Activated CD4-positive, alpha-beta T cell treated with anti-CD3 and anti-CD28 coated beads, Interleukin-2, amount 50 U/mL, for 4 hours (primary cell): ENCODE results near the gene TASP1.
"Not testable (repeated sequence)": the region's sequence is repeated elsewhere in the genome, so short reads cannot be mapped to it uniquely, and the experiment has no call there.

ENCODE experiments used
- DNase-seq, 2 experiments: peaks; one replicate each; pipeline ENCODE4 v3.0.0-alpha.2; 2020

The TASP1 gene

GRCh38 chr20:13487202-13487601 is 151.5 kb downstream of the TASP1 start:
- DNase-seq, result no peak

- no peak for DNase-seq
These were observed 152.0 kb downstream of the TASP1 start for GRCh38 chr20:13486694-13487093.

- DNase-seq, result no peak
These were observed 153.2 kb downstream of the TASP1 start for GRCh38 chr20:13485576-13485975.

- DNase-seq, result not testable (repeated sequence)
These were observed 153.7 kb downstream of the TASP1 start for GRCh38 chr20:13485019-13485418.

GRCh38 chr20:13483472-13483871 is 155.3 kb downstream of the TASP1 start:
- not testable (repeated sequence) for DNase-seq

DNA sequence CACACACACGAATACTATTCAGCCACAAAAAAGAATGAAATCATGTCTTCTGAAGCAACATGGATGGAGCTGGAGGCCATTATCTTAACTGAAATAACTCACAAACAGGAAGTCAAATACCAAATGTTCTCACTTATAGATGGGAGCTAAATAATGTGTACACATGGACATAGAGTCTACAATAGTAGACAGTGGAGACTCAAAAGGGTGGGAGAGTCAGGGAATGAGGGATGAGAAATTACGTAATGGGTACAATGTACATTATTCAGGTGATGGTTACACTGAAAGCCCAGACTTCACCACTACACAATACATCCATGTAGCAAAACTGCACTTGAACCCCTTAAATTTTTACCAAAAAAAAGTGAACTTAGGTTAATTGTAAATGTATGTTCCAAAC is 160.4 kb downstream of the TASP1 start:
- DNase-seq, result no peak

DNA sequence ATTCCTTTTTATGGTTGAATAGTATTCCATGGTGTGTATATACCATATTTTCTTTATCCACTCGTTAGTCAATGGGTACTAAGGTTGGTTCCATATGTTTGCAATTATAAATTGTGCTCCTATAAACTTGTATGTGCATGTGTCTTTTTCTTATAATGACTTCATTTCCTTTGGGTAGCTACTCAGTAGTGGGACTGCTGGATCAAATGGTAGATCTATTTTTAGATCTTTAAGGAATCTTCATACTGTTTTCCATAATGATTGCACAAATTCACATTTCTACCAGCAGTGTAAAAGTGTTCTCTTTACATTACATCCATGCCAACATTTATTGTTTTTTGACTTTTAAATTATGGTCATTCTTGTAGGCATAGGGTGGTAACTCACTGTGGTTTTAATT is 164.3 kb downstream of the TASP1 start:
- DNase-seq, result no peak

DNA sequence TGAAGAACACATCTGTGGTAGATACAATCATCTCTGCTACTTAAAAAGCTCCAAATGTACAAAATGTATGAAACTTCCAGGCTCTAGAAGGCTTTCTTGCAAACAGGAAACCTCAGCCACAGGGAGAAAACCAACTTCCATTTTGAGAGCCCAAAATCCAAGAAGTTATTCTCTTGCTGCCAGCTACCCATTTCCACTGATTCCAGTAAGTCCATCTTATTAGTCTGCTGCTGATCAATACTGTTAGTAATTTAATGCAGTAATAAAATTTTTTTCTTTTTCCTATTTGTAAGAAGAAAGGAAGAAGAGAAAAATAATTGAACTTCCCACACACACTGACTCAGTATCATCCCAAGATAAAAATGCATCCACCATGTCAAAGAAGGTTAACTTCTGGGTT is 169.5 kb downstream of the TASP1 start:
- no peak for DNase-seq

DNA sequence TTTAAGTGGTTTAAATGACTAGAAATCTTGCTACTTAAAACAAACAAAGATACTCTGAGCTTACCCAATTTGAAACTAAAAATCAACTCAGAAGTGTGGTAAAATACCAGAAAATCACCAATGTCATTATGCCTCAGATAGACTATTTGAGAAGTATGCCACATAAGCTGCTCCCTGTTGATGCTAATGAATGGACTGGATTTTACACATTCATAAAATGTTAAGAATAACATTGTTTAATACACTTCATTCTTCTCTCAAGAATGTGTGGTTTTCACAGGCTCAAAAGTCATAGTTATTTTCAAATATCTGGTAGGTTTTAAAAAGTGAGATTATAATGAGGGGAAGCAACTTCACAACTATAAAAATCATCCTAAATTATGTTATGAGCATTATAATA is 170.6 kb downstream of the TASP1 start:
- no peak for DNase-seq

- no peak for DNase-seq
These were observed 174.0 kb downstream of the TASP1 start for GRCh38 chr20:13464702-13465101.

GRCh38 chr20:13461849-13462458 is 176.8 kb downstream of the TASP1 start:
- no peak for DNase-seq

DNA sequence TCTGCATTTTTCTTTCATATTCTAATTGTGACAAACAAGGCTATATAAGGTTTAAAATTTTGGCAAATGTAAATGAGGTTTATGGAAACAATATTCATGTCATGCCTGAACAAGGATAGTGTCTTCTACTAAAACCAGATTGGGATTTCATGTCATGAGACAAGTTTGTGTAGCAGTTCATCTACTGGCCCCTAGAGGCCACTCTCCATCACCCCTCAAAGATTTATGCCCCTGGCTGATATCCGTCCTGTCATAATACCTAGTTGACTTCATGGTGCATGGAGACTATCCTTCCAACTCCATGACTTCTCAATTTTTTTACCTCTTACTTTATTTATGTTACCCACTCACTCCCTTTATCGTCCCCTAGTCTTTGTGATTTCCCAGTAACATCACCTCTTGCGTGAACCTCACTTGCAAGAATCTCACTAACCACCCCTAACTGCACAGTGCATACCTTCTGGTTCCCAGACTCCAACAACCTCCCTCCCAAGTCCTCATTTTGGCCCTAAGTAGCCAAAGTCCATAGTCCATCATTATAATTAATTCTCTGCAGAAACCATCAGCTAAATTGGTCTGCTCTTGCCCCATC is 179.8 kb downstream of the TASP1 start:
- DNase-seq, result no peak

DNA sequence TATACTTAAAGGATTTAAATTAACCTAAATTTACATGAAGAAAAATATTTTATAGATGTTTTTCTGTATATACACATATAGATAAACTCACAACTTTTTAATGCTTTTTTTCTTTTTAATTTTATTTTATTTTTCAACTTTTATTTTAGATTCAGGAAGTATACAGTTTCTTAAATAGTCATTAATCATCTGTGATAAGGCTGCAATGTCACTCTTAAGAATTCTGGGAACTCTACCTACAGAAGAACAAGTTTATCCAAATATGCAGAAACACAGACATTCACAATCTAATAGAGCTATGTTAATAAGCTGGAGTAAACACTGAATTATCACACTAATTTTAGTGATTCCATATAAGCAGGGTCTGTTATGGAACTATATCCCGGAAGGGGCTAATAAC is 181.2 kb downstream of the TASP1 start:
- DNase-seq, result no peak

DNA sequence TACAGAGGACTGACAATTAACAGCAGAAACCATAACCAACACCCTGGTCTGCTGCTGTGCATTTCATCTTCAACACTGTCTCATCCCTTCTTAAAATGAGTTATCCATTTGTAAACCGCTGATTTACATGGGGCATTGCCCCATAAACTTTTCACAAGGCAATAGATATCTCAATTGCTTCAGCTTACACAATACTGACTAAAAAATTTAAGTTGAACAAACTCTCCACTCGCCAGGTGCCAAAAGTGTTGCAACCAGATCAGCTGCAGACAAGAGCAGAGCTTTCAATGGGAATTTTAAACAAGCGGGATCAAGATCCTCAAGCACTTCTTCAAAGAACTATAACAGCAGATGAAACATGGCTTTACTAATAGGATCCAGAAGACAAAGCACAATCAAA is 183.0 kb downstream of the TASP1 start:
- no peak for DNase-seq

DNA sequence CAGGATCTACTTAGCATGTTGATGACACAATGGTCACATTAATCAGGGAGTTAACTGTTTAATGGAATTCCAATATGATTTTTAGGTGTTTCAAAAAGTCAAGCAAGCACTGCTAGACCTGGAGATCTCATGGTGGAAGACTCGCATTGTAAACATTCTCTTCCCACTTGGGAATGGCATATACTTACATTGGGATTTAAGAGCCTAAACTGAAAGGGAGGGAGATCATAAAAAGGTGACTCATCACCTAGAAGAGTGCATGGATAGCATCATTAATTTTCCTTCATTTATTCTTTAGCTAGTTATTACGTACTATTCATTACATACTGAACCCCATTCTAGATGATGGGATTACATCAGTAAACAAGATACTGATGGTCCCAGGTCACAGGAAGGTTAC is 185.4 kb downstream of the TASP1 start:
- no peak for DNase-seq

DNA sequence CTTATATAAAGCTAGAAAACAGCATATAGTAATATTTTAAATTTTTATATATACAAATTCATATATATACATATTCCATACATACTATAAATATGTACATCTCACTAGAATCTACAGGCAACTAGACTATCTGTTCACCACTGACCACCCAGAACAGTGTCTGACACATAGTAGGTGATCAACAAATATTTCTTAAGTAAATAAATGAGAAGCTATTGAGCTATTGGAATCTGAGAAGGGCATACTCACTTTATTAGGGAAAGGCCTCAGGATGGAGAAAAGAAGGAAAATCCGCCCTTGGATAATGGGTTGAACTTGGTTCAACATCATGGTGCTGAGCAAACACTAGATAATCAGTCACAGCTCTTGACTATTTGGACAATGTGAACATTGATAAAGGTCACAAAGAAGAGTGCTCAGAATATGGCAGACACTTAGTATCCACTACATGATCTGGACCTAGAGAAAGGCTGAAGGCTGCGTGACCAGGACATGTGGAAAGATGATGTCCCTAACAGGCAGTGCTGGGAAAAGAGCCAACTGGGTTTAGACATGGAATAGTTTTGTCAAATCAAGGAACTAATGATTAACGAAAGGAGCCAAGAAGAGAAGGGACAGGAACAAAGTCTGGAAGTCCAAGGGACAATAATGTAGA is 186.1 kb downstream of the TASP1 start:
- no peak for DNase-seq

DNA sequence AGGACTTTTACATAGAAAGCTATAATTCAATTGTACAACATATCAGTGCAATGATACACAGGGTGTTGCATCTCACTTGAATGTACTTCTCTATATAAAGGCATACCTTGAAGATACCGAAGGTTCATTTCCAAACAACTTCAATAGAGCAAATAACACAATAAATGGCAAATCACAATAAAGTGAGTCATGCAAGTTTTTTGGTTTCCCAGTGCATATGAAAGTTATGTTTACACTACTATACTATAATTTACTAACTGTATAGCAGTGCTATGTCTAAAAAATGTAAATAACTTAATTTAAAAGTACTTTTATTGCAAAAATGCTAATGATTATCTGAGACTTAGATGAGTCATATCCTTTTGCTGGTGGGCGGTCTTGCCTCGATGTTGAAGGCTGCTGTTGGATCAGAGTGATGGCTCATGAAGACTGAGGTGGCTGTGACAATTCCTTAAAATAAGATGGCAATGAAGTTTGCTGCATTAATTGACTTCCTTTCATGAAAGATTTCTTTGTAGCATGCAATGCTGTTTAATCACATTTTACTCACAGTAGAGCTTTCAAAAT is 188.8 kb downstream of the TASP1 start:
- DNase-seq, result no peak

DNA sequence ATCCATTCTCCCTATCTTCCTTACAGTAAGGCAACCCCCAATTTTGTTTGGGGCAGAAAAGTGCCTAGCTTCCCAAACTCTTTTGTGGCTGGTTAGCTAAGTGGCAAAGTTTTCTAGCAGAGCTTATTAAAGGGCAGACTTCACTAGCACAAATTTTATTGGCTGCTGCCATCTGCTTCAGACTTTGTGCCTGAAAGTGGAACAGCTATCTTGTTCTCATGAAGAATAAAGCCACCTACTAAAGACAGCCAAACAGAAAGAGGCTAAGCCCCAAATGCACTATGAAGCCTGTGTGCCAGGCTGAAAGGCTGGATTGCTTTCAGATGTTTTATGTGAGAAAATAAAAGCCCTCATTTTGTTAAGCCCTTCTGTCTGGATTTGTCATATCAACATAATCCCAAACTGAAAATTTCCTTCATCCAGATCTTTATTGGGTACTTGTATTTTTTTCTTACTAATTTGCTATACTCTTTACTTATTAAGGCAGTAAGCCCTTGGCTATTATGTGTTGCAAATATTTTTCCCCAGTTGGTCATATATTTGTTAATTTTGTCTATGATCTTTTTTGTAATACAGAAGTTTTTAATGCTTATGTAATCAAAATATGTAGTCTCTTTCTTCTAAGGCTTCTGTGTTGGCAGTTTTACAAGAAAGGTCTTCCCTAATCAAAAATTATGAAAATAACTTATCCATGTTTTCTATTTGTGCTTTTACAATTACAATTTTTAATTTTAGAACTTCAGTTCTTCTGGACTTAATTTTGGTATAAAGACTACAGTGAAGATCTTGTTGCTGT is 191.1 kb downstream of the TASP1 start:
- no peak for DNase-seq

GRCh38 chr20:13443690-13444089 is 195.0 kb downstream of the TASP1 start:
- DNase-seq, result no peak

- DNase-seq, result no peak
These were observed 195.7 kb downstream of the TASP1 start for GRCh38 chr20:13442986-13443385.

- DNase-seq, result no peak
These were observed 197.3 kb downstream of the TASP1 start for GRCh38 chr20:13441388-13441787.

GRCh38 chr20:13436530-13436929 is 202.2 kb downstream of the TASP1 start:
- no peak for DNase-seq

- no peak for DNase-seq
These were observed 206.6 kb downstream of the TASP1 start for GRCh38 chr20:13432126-13432525.
